HG02840 (cell line): Measurements from ENCODE around the gene CDC42BPB.

Source experiments
- ATAC-seq: cut with Tn5 transposase; IDR thresholded peaks from one replicate; pipeline ENCODE4 v1.9.1; 2021; ENCODE audit warnings: mild to moderate bottlenecking, moderate library complexity, moderate number of reproducible peaks; ENCODE audit not compliant: unreplicated experiment, low FRiP score

The CDC42BPB gene

GRCh38 chr14:103022002-103022684 is 35.2 kb downstream of the CDC42BPB start:
- no peak for ATAC-seq

- ATAC-seq = no peak
Measured at GRCh38 chr14:103021684-103022001, 35.7 kb downstream of the CDC42BPB start.

- ATAC-seq = no peak
Measured at GRCh38 chr14:103020271-103021170, 36.8 kb downstream of the CDC42BPB start.

- ATAC-seq = no peak
Measured at GRCh38 chr14:103019826-103020225, 37.5 kb downstream of the CDC42BPB start.

GRCh38 chr14:103019236-103019635 is 38.1 kb downstream of the CDC42BPB start:
- ATAC-seq = no peak

GRCh38 chr14:103016594-103016993 is 40.8 kb downstream of the CDC42BPB start:
- ATAC-seq = no peak

GRCh38 chr14:103016071-103016470 is 41.3 kb downstream of the CDC42BPB start:
- no peak for ATAC-seq

- no peak for ATAC-seq
Measured at GRCh38 chr14:103015426-103015825, 41.9 kb downstream of the CDC42BPB start.

- ATAC-seq = no peak
Measured at GRCh38 chr14:103014466-103015228, 42.7 kb downstream of the CDC42BPB start.

- ATAC-seq = no peak
Measured at GRCh38 chr14:103013028-103013427, 44.3 kb downstream of the CDC42BPB start.

- no peak for ATAC-seq
Measured at GRCh38 chr14:103009559-103009958, 47.8 kb downstream of the CDC42BPB start.

GRCh38 chr14:103008768-103009357 is 48.5 kb downstream of the CDC42BPB start:
- ATAC-seq = no peak

- ATAC-seq = no peak
Measured at GRCh38 chr14:103008126-103008525, 49.2 kb downstream of the CDC42BPB start.

GRCh38 chr14:103007555-103007954 is 49.8 kb downstream of the CDC42BPB start:
- ATAC-seq = no peak

- ATAC-seq = no peak
Measured at GRCh38 chr14:103006991-103007520, 50.3 kb downstream of the CDC42BPB start.

- ATAC-seq = no peak
Measured at GRCh38 chr14:103006106-103006505, 51.2 kb downstream of the CDC42BPB start.

- no peak for ATAC-seq
Measured at GRCh38 chr14:103003850-103004249, 53.5 kb downstream of the CDC42BPB start.

- no peak for ATAC-seq
Measured at GRCh38 chr14:103003351-103003615, 54.1 kb downstream of the CDC42BPB start.

GRCh38 chr14:103002578-103003350 is 54.6 kb downstream of the CDC42BPB start:
- ATAC-seq = no peak
